Uterus (tissue), 2 donors: Measurements from ENCODE around the gene ECPAS.

Experiments
- POLR2A ChIP-seq, 2 donors: fragments of 450-650 bp; IDR thresholded peaks; one replicate each; pipeline ENCODE4 v1.6.1; 2016; ENCODE audit warnings: antibody characterized with exemption in 2 of 2, mild to moderate bottlenecking in 1 of 2, moderate library complexity in 1 of 2
- TF ChIP-seq, protein P1 (sequence below), 4 experiments: fragments of 200-600 bp in 2 of 4; fragments of 450-650 bp in 2 of 4; sonication (generic) in 2 of 4; IDR thresholded peaks; one replicate each; pipeline ENCODE4 v1.5.1; 2016 to 2019; ENCODE audit warnings: antibody characterized with exemption in 4 of 4, mild to moderate bottlenecking in 2 of 4, moderate library complexity in 1 of 4

DNA sequence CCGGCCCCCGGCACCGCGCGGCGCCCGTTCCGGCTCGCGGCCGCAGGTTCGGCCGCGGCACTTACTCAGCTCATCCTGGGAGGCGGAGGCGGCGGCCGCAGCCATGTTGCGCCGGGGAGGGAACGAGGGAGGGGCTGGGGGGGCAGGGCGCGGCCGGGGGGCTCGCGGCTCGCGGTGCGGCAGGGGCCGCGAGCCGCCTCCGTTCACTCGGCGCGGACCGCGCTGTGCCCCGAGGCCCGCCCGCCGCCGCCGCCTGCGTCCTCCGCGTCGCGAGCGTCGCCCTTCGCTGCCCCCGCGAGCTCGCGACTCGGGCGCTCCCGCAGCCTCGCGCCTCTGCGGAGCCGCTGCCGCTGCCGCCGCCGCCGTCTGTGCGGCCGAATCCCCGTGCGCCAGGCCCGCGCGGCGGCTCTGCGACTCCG lies 735 bp downstream of the ECPAS start:
- TF ChIP-seq, protein P1, sequence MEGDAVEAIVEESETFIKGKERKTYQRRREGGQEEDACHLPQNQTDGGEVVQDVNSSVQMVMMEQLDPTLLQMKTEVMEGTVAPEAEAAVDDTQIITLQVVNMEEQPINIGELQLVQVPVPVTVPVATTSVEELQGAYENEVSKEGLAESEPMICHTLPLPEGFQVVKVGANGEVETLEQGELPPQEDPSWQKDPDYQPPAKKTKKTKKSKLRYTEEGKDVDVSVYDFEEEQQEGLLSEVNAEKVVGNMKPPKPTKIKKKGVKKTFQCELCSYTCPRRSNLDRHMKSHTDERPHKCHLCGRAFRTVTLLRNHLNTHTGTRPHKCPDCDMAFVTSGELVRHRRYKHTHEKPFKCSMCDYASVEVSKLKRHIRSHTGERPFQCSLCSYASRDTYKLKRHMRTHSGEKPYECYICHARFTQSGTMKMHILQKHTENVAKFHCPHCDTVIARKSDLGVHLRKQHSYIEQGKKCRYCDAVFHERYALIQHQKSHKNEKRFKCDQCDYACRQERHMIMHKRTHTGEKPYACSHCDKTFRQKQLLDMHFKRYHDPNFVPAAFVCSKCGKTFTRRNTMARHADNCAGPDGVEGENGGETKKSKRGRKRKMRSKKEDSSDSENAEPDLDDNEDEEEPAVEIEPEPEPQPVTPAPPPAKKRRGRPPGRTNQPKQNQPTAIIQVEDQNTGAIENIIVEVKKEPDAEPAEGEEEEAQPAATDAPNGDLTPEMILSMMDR (IDR thresholded peaks at IDR 0.05) = no peak
- TF ChIP-seq POLR2A (IDR thresholded peaks at IDR 0.05) = peak in 1 of 2 donors; percentile 28
